Smooth muscle cell of the brain vasculature (primary cell): Measurements from ENCODE around the gene TEX13B.

Source experiments
- DNase-seq: peaks from one replicate; pipeline ENCODE4 v3.0.0-alpha.2; 2012; ENCODE audit warnings: low read depth, low spot score

Gene TEX13B

DNA sequence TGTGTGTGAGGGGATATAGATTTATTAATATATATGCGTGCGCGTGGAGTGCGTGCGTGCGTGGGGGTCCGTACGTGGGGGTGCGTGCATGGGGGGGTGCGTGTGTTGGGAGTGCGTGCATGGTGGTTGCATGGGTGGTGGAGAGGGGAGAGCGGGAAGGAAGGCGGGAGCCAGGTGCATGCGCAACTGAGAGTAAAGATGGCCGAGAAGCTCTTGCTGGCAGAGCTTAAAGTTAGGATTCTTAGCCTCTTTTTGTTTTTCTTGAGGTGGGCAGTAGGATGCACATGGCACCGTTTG, 45.8 kb downstream of the TEX13B start:
- DNase-seq, result no peak

DNA sequence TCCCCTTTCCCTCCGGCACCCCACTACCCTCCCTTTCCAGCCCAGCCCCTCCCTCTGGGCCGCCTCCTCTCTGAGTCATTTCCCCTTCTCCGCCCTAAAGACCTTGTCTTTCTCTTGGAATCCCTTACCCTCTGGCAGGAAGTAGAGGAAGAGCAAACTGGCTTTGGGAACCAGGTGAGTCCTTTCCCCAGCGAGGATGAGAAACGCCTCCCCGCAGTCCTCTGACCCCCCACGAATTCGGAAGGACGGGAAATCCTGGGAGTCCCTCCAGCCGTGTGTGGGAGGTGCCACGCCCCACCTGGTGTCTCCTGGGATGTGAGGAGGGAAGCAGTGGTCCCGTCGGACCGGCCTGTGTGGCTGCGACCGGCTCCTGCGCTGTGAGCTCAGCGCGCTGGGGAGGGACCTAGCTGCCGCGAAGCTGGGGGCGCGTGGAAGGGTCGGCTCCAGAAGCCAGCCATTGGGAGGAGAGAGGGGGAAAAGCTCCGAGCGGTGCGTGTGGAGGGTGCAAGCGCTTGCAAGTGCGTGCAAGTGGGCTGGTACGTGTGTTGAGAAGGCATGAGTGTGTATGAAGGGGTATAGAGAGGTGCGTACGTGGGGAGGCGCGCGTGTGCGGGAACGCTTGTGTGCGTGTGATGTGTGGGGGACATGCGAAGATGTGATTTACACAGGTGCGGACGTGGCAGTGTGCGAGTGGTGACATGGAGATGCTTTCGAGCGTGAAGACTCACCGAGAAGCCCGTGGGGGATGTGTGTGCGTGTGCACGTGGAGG, 46.3 kb downstream of the TEX13B start:
- no peak for DNase-seq

DNA sequence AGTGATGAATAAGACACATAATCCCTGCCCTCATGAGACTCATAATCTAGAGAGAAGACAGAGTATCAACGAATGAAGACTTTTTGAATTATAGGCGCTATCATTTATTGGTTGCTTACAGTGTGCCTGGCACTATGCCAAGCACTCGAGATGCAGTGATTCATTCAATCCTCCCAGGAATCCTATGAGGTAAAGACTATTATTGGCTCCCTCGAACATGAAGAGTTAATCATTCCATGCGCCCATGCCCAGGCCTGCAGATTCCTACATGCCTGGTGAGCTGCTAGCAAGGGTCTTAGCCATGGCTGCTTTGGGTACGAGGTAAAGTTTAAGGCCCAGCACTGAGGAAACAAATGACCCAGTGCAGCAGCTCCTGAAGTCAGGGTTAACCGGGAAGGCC, 47.0 kb downstream of the TEX13B start:
- DNase-seq, result no peak

DNA sequence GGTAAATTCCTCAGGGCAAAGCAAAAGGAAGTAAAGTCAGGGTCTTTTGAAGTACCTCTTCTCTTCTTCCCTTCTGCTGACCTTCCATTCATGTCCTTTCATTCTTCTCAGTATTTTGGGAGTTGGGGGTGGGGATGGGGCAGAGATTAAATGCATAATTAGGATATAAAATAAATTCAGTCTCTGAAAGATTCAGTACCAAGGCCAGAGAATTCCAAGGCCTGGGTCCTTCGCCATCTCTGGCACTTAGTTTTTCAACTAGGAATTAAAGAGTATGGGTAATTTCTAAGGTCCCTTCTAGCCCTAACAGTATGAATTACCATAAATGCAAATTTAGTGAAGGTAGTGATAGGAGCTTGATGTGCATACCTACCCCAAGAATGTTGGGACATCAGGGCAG, 47.9 kb downstream of the TEX13B start:
- DNase-seq, result no peak
